CD14-positive monocyte (primary cell): ENCODE data around the gene RFFL. TPM values are rescaled to one million over a fixed set of nuclear protein-coding genes. Genes with fewer than 3 reads are reported as not detected.

Experiments used
- DNase-seq, 3 donors: peaks; one replicate each; pipeline ENCODE4 v3.0.0-alpha.2; 2011 to 2022
- H2AFZ ChIP-seq: 2 replicates; pipeline ENCODE4 v1.6.0; 2012; ENCODE audit warnings: mild to moderate bottlenecking, low read depth, low read length, inconsistent platforms; ENCODE audit not compliant: insufficient read depth, poor library complexity, severe bottlenecking
- H3K27ac ChIP-seq, 2 donors: 1 replicate in 1 of 2; 2 replicates in 1 of 2; pipeline ENCODE4 v1.5.1; 2012 to 2013; ENCODE audit warnings: low read length in 2 of 2, control low read depth in 1 of 2, inconsistent platforms in 1 of 2, low read depth in 1 of 2, mild to moderate bottlenecking in 1 of 2
- H3K27me3 ChIP-seq, 2 donors: one replicate each; pipeline versions ENCODE4 v1.6.0 to v1.6.1; 2011 to 2013; ENCODE audit warnings: low read length in 2 of 2; ENCODE audit not compliant: control insufficient read depth in 2 of 2, insufficient read depth in 2 of 2
- H3K36me3 ChIP-seq, 2 donors: replicated peaks in 1 of 2; 1 replicate in 1 of 2; 2 replicates in 1 of 2; pipeline versions ENCODE4 v1.5.1 to v1.6.1; 2012 to 2013; ENCODE audit warnings: low read length in 2 of 2, control low read depth in 1 of 2, inconsistent platforms in 1 of 2, mild to moderate bottlenecking in 1 of 2; ENCODE audit not compliant: insufficient read depth in 2 of 2, control insufficient read depth in 1 of 2
- H3K4me1 ChIP-seq, 2 donors: 1 replicate in 1 of 2; 2 replicates in 1 of 2; pipeline versions ENCODE4 v1.5.1 to v1.6.1; 2012 to 2013; ENCODE audit warnings: low read length in 2 of 2, control low read depth in 1 of 2, inconsistent platforms in 1 of 2, mild to moderate bottlenecking in 1 of 2, moderate library complexity in 1 of 2; ENCODE audit not compliant: insufficient read depth in 2 of 2, control insufficient read depth in 1 of 2
- H3K4me2 ChIP-seq: replicated peaks from 2 replicates; pipeline ENCODE3; 2012; ENCODE audit warnings: low read length, moderate library complexity, mild to moderate bottlenecking; ENCODE audit not compliant: poor library complexity, severe bottlenecking; ENCODE audit errors: extremely low read depth
- H3K4me3 ChIP-seq, 3 experiments: fragments of 200-600 bp in 1 of 3; sonication (generic) in 1 of 3; replicated peaks in 1 of 3; 1 replicate in 2 of 3; 2 replicates in 1 of 3; pipeline ENCODE4 v1.5.1; 2011 to 2013; ENCODE audit warnings: low read length in 3 of 3, mild to moderate bottlenecking in 3 of 3, control low read depth in 2 of 3, low read depth in 2 of 3, inconsistent platforms in 1 of 3, moderate library complexity in 1 of 3
- H3K79me2 ChIP-seq: 2 replicates; pipeline ENCODE4 v1.6.0; 2012; ENCODE audit warnings: mild to moderate bottlenecking, control low read depth, inconsistent platforms, low read length, moderate library complexity; ENCODE audit not compliant: insufficient read depth
- H3K9ac ChIP-seq: 2 replicates; pipeline ENCODE4 v1.6.0; 2017; ENCODE audit warnings: low read length, mild to moderate bottlenecking; ENCODE audit not compliant: insufficient read depth, poor library complexity, severe bottlenecking
- H3K9me3 ChIP-seq, 2 donors: replicated peaks in 1 of 2; 1 replicate in 1 of 2; 2 replicates in 1 of 2; pipeline versions ENCODE4 v1.5.1 to v1.6.1; 2012 to 2013; ENCODE audit warnings: low read length in 2 of 2, control low read depth in 1 of 2; ENCODE audit not compliant: control insufficient read depth in 1 of 2, insufficient read depth in 1 of 2
- H4K20me1 ChIP-seq: 2 replicates; pipeline ENCODE4 v1.6.0; 2012; ENCODE audit warnings: mild to moderate bottlenecking, low read length, control low read depth, moderate library complexity; ENCODE audit not compliant: insufficient read depth
- H3K27ac Mint-ChIP-seq, 7 donors: one replicate each; pipeline ENCODE4 v1.8.0; 2020; ENCODE audit warnings: mild to moderate bottlenecking in 7 of 7, mixed read lengths in 7 of 7, moderate library complexity in 6 of 7, inconsistent platforms in 2 of 7
- H3K27me3 Mint-ChIP-seq, 3 donors: one replicate each; pipeline ENCODE4 v1.8.0; 2021 to 2022; ENCODE audit warnings: low read depth in 3 of 3, mild to moderate bottlenecking in 3 of 3, mixed read lengths in 3 of 3, moderate library complexity in 3 of 3, inconsistent platforms in 1 of 3
- H3K36me3 Mint-ChIP-seq, 2 donors: one replicate each; pipeline ENCODE4 v1.8.0; 2020; ENCODE audit warnings: mixed read lengths in 2 of 2, inconsistent platforms in 1 of 2, mild to moderate bottlenecking in 1 of 2
- H3K4me1 Mint-ChIP-seq: one replicate; pipeline ENCODE4 v1.8.0; 2020; ENCODE audit warnings: mild to moderate bottlenecking, mixed read lengths
- H3K4me3 Mint-ChIP-seq, 2 donors: one replicate each; pipeline ENCODE4 v1.8.0; 2020; ENCODE audit warnings: mild to moderate bottlenecking in 2 of 2, mixed read lengths in 2 of 2, moderate library complexity in 1 of 2
- H3K9me3 Mint-ChIP-seq, 7 donors: one replicate each; pipeline ENCODE4 v1.8.0; 2020 to 2022; ENCODE audit warnings: mixed read lengths in 7 of 7, mild to moderate bottlenecking in 6 of 7, moderate library complexity in 6 of 7, inconsistent platforms in 2 of 7
- CTCF ChIP-seq: fragments of 200-600 bp; IDR thresholded peaks from one replicate; pipeline ENCODE4 v1.8.0; 2022; ENCODE audit warnings: antibody characterized with exemption, mild to moderate bottlenecking
- WGBS: methylation state at CpG from one replicate; pipeline ENCODE4 v1.1.5; 2013; ENCODE audit warnings: missing lambda C conversion rate; ENCODE audit not compliant: insufficient coverage; 5-methylcytosine and 5-hydroxymethylcytosine counted together
- intact Hi-C, 2 donors: fragments of 100-400 bp; cut with micrococcal nuclease; formaldehyde crosslinking; loops; one replicate each; pipeline versions ENCODE4 v1.15.0 to v1.15.1; 2023
- polyA plus RNA-seq, 3 donors: library from polyadenylated mRNA; depleted of rRNA in 1 of 3; unstranded in 2 of 3; stranded (reverse) in 1 of 3; fragments of 300-500 nt in 2 of 3; fragments of >200 nt in 1 of 3; fragmentation: Illumina TruSeq in 2 of 3; gene quantifications; 1 replicate in 2 of 3; 2 replicates in 1 of 3; pipeline ENCODE4 v1.2.3, GENCODE V29; 2012 to 2021

The RFFL gene
- polyA plus RNA-seq, 3 donors, result 16.1 to 25.1 (median 24.7) TPM

- H3K4me2 ChIP-seq, result no peak overlapping the region
- no peak overlapping the region for H3K27ac Mint-ChIP-seq
Observed at GRCh38 chr17:35025541-35025940, 38.0 kb downstream of the RFFL start.

GRCh38 chr17:35023538-35023937 is 40.0 kb downstream of the RFFL start:
- Histone ChIP-seq H4K20me1 (peaks cover 27% of the 10 kb centered on the region), H3K4me2 (no peak overlapping the region), H3K4me1 (peaks cover 17 to 24% of the 10 kb centered on the region in 2 donors), H3K4me3 (no peak overlapping the region), H2AFZ (no peak overlapping the region), H3K36me3 (peaks cover 41 to 74% of the 10 kb centered on the region in 2 donors), H3K9me3 (no peaks in the 10 kb centered on the region), H3K27ac (peak overlapping the region in 1 of 2 donors; percentile 67), H3K27me3 (no peaks in the 10 kb centered on the region), H3K79me2 (peaks cover 4% of the 10 kb centered on the region), H3K9ac (no peak overlapping the region)
- H3K27me3 Mint-ChIP-seq, result peaks cover 0 to 1% (median 0%) of the 10 kb centered on the region in 3 donors
- H3K36me3 Mint-ChIP-seq, result peaks cover 52 to 69% of the 10 kb centered on the region in 2 donors
- no peaks in the 10 kb centered on the region for H3K9me3 Mint-ChIP-seq
- no peak overlapping the region for H3K4me3 Mint-ChIP-seq
- 94% methylated on average over 2 of the region's 3 CpGs for WGBS
- TF ChIP-seq CTCF, result no peak
- H3K27ac Mint-ChIP-seq, result peak overlapping the region in 2 of 7 donors; percentile 15 to 56
- no peak for DNase-seq
- peaks cover 23% of the 10 kb centered on the region for H3K4me1 Mint-ChIP-seq
- intact Hi-C loops, result loop anchor here (2.0 to 5.0 kb wide), 2 partner anchors 65 to 69 kb away; no protein-coding TSS in a partner anchor

More at GRCh38 chr17:35025541-35025940, 38.0 kb downstream of the RFFL start:
- TF ChIP-seq CTCF, result no peak
- intact Hi-C loops, result loop anchor here in 1 of 2 donors (5.0 kb wide), 1 partner anchor 37 kb away; the partner anchor contains the start of gene RFFL
- H3K27ac ChIP-seq, result no peak overlapping the region
- H3K27me3 Mint-ChIP-seq, result peaks cover 0 to 1% (median 0%) of the 10 kb centered on the region in 3 donors
- H3K4me3 ChIP-seq, result no peak overlapping the region
- DNase-seq, result no peak
- H3K9me3 Mint-ChIP-seq, result no peaks in the 10 kb centered on the region
- peaks cover 34 to 49% of the 10 kb centered on the region in 2 donors for H3K36me3 Mint-ChIP-seq
- no peaks in the 10 kb centered on the region for H3K27me3 ChIP-seq
- H4K20me1 ChIP-seq, result peaks cover 34% of the 10 kb centered on the region
- peaks cover 4% of the 10 kb centered on the region for H3K79me2 ChIP-seq
- peaks cover 29 to 54% of the 10 kb centered on the region in 2 donors for H3K36me3 ChIP-seq
- no peak overlapping the region for H3K4me3 Mint-ChIP-seq
- H3K9me3 ChIP-seq, result no peaks in the 10 kb centered on the region
- no peak overlapping the region for H3K9ac ChIP-seq
- H3K4me1 ChIP-seq, result peaks cover 24 to 30% of the 10 kb centered on the region in 2 donors
- H3K4me1 Mint-ChIP-seq, result peaks cover 30% of the 10 kb centered on the region
- no peak overlapping the region for H2AFZ ChIP-seq
- WGBS, result no CpG with 5 or more reads among the region's 1 CpG
